Activated naive CD4-positive, alpha-beta T cell treated with anti-CD3 and anti-CD28 coated beads, Interleukin-2, amount 10 ng/mL, durations not matched to agents 7 days and 5 days (primary cell): Measurements from ENCODE around the gene ELAVL1.
A peak's percentile ranks its signal among the peaks of the same experiment; 100 is the strongest.
"Not testable (repeated sequence)": the region's sequence is repeated elsewhere in the genome, so short reads cannot be mapped to it uniquely, and the experiment has no call there.

Experiments used
- CTCF ChIA-PET: fragments of 350-600 bp; sonication (Branson Sonifier 250); formaldehyde crosslinking; loops from one replicate; lab custom pipeline; 2021; ENCODE audit warnings: antibody characterized with exemption; lab: Charles Lee
- DNase-seq: peaks from one replicate; pipeline ENCODE4 v3.0.0-alpha.2; 2020
- H3K27ac Mint-ChIP-seq: one replicate; pipeline ENCODE4 v1.8.0; 2021; ENCODE audit warnings: mild to moderate bottlenecking, moderate library complexity, mixed read lengths
- H3K27me3 Mint-ChIP-seq: one replicate; pipeline ENCODE4 v1.8.0; 2021; ENCODE audit warnings: mild to moderate bottlenecking, mixed read lengths
- H3K36me3 Mint-ChIP-seq: one replicate; pipeline ENCODE4 v1.8.0; 2021; ENCODE audit warnings: mixed read lengths
- H3K4me1 Mint-ChIP-seq: one replicate; pipeline ENCODE4 v1.8.0; 2021; ENCODE audit warnings: mixed read lengths
- H3K4me3 Mint-ChIP-seq: one replicate; pipeline ENCODE4 v1.8.0; 2021; ENCODE audit warnings: mild to moderate bottlenecking, moderate library complexity, mixed read lengths
- H3K9me3 Mint-ChIP-seq: one replicate; pipeline ENCODE4 v1.8.0; 2021; ENCODE audit warnings: mixed read lengths

The ELAVL1 gene

GRCh38 chr19:7962644-7963268 is 42.7 kb downstream of the ELAVL1 start:
- Mint-ChIP-seq H3K4me1 (no peaks in the 10 kb centered on the region), H3K27me3 (no peaks in the 10 kb centered on the region), H3K9me3 (no peaks in the 10 kb centered on the region), H3K27ac (no peak overlapping the region), H3K36me3 (peaks cover 19% of the 10 kb centered on the region), H3K4me3 (no peak overlapping the region)
- DNase-seq, result no peak
- CTCF ChIA-PET, result no interaction called here

- no peak for DNase-seq
- Mint-ChIP-seq H3K36me3 (peaks cover 15% of the 10 kb centered on the region), H3K4me3 (no peak overlapping the region), H3K4me1 (no peaks in the 10 kb centered on the region), H3K27me3 (no peaks in the 10 kb centered on the region), H3K9me3 (no peaks in the 10 kb centered on the region), H3K27ac (no peak overlapping the region)
- CTCF ChIA-PET, result no interaction called here
Observed at GRCh38 chr19:7961920-7962626, 43.4 kb downstream of the ELAVL1 start.

- H3K4me1 Mint-ChIP-seq, H3K27ac Mint-ChIP-seq, H3K27me3 Mint-ChIP-seq, CTCF ChIA-PET, DNase-seq, H3K4me3 Mint-ChIP-seq, H3K9me3 Mint-ChIP-seq: not testable (repeated sequence)
- H3K36me3 Mint-ChIP-seq, result peaks cover 15% of the 10 kb centered on the region
Observed at GRCh38 chr19:7961082-7961481, 44.4 kb downstream of the ELAVL1 start.

GRCh38 chr19:7959211-7959610 is 46.2 kb downstream of the ELAVL1 start:
- DNase-seq, result no peak
- no peak overlapping the region for H3K4me3 Mint-ChIP-seq
- CTCF ChIA-PET, result interaction anchor here (1.1 to 1.5 kb wide), 2 partner anchors 10 to 15 kb away, joined by 3 to 8 read pairs; partner anchors contain the start of gene TIMM44
- H3K27ac Mint-ChIP-seq, result no peak overlapping the region
- no peaks in the 10 kb centered on the region for H3K4me1 Mint-ChIP-seq
- H3K36me3 Mint-ChIP-seq, result peaks cover 11% of the 10 kb centered on the region
- H3K27me3 Mint-ChIP-seq, result no peaks in the 10 kb centered on the region
- H3K9me3 Mint-ChIP-seq, result no peaks in the 10 kb centered on the region

GRCh38 chr19:7955696-7956095 is 49.7 kb downstream of the ELAVL1 start:
- Mint-ChIP-seq H3K4me3 (no peak overlapping the region), H3K27me3 (no peaks in the 10 kb centered on the region), H3K9me3 (no peaks in the 10 kb centered on the region), H3K36me3 (peaks cover 3% of the 10 kb centered on the region), H3K27ac (no peak overlapping the region), H3K4me1 (peaks cover 2% of the 10 kb centered on the region)
- DNase-seq, result no peak
- CTCF ChIA-PET, result no interaction called here

GRCh38 chr19:7953576-7953975 is 51.9 kb downstream of the ELAVL1 start:
- CTCF ChIA-PET, result interaction anchor here (1.0 kb wide), 1 partner anchor 9 kb away, joined by 3 read pairs; no protein-coding TSS in a partner anchor

GRCh38 chr19:7953060-7953459 is 52.4 kb downstream of the ELAVL1 start:
- peaks cover 2% of the 10 kb centered on the region for H3K4me1 Mint-ChIP-seq
- H3K27ac Mint-ChIP-seq, result no peak overlapping the region
- H3K36me3 Mint-ChIP-seq, result peaks cover 3% of the 10 kb centered on the region
- DNase-seq, result no peak
- H3K4me3 Mint-ChIP-seq, result no peak overlapping the region
- no peaks in the 10 kb centered on the region for H3K9me3 Mint-ChIP-seq
- H3K27me3 Mint-ChIP-seq, result no peaks in the 10 kb centered on the region
- CTCF ChIA-PET, result interaction anchor here (1.0 kb wide), 1 partner anchor 9 kb away, joined by 3 read pairs; no protein-coding TSS in a partner anchor

More at GRCh38 chr19:7953576-7953975, 51.9 kb downstream of the ELAVL1 start:
- Mint-ChIP-seq H3K27ac (no peak overlapping the region), H3K4me3 (no peak overlapping the region), H3K27me3 (no peaks in the 10 kb centered on the region), H3K36me3 (peaks cover 3% of the 10 kb centered on the region), H3K9me3 (no peaks in the 10 kb centered on the region), H3K4me1 (peaks cover 2% of the 10 kb centered on the region)
- no peak for DNase-seq

GRCh38 chr19:7947939-7948338 is 57.5 kb downstream of the ELAVL1 start:
- Mint-ChIP-seq H3K4me3 (no peak overlapping the region), H3K27ac (no peak overlapping the region), H3K36me3 (no peaks in the 10 kb centered on the region), H3K27me3 (no peaks in the 10 kb centered on the region), H3K9me3 (no peaks in the 10 kb centered on the region), H3K4me1 (peaks cover 15% of the 10 kb centered on the region)
- no peak for DNase-seq
- CTCF ChIA-PET, result interaction anchor here (0.8 kb wide), 1 partner anchor 22 kb away, joined by 4 read pairs; no protein-coding TSS in a partner anchor

GRCh38 chr19:7944177-7944761 is 61.2 kb downstream of the ELAVL1 start:
- H3K27me3 Mint-ChIP-seq, result no peaks in the 10 kb centered on the region
- DNase-seq, result peak; percentile 90
- peaks cover 34% of the 10 kb centered on the region for H3K4me1 Mint-ChIP-seq
- peaks cover 8% of the 10 kb centered on the region for H3K36me3 Mint-ChIP-seq
- peak overlapping the region; percentile 94 for H3K27ac Mint-ChIP-seq
- H3K9me3 Mint-ChIP-seq, result no peaks in the 10 kb centered on the region
- H3K4me3 Mint-ChIP-seq, result peak overlapping the region; percentile 82
- CTCF ChIA-PET, result interaction anchor here (0.5 to 2.3 kb wide), 27 partner anchors 9 to 753 kb away, joined by 3 to 14 read pairs (median 4); partner anchors contain the start of genes MAP2K7 and SNAPC2

- Mint-ChIP-seq H3K27ac (peak within 1 kb of the TSS; percentile 94), H3K27me3 (no peaks in the 10 kb centered on the region), H3K9me3 (no peaks in the 10 kb centered on the region), H3K4me3 (peak within 1 kb of the TSS; percentile 82), H3K36me3 (peaks cover 10% of the 10 kb centered on the region), H3K4me1 (peaks cover 37% of the 10 kb centered on the region)
- peak; percentile 99 for DNase-seq
- CTCF ChIA-PET, result interaction anchor here (0.5 to 2.5 kb wide), 23 partner anchors 8 to 752 kb away, joined by 3 to 14 read pairs (median 4); partner anchors contain the start of genes MAP2K7 and SNAPC2
Observed at GRCh38 chr19:7943444-7944176, 61.8 kb downstream of the ELAVL1 start, which contains the start of gene TIMM44. TIMM44 (minus strand) TSS chr19:7943666; CDS start chr19:7943651, 15 bp downstream.

GRCh38 chr19:7942981-7943443 is 62.4 kb downstream of the ELAVL1 start:
- Mint-ChIP-seq H3K36me3 (peaks cover 11% of the 10 kb centered on the region), H3K27ac (peak overlapping the region; percentile 94), H3K27me3 (no peaks in the 10 kb centered on the region), H3K4me3 (peak overlapping the region; percentile 82), H3K4me1 (peaks cover 37% of the 10 kb centered on the region), H3K9me3 (no peaks in the 10 kb centered on the region)
- DNase-seq, result no peak
- CTCF ChIA-PET, result interaction anchor here (0.8 to 2.5 kb wide), 11 partner anchors 8 to 172 kb away, joined by 3 to 14 read pairs (median 7); partner anchors contain the start of genes MAP2K7 and SNAPC2

GRCh38 chr19:7941895-7942596 is 63.4 kb downstream of the ELAVL1 start:
- DNase-seq, result no peak
- H3K4me3 Mint-ChIP-seq, result peak overlapping the region; percentile 82
- H3K36me3 Mint-ChIP-seq, result peaks cover 13% of the 10 kb centered on the region
- CTCF ChIA-PET, result interaction anchor here (2.5 kb wide), 1 partner anchor 12 kb away, joined by 14 read pairs; no protein-coding TSS in a partner anchor
- H3K9me3 Mint-ChIP-seq, result no peaks in the 10 kb centered on the region
- peaks cover 37% of the 10 kb centered on the region for H3K4me1 Mint-ChIP-seq
- H3K27me3 Mint-ChIP-seq, result no peaks in the 10 kb centered on the region
- H3K27ac Mint-ChIP-seq, result no peak overlapping the region

GRCh38 chr19:7940841-7941240 is 64.6 kb downstream of the ELAVL1 start:
- CTCF ChIA-PET, result no interaction called here
- no peaks in the 10 kb centered on the region for H3K9me3 Mint-ChIP-seq
- H3K4me1 Mint-ChIP-seq, result peaks cover 37% of the 10 kb centered on the region
- no peak overlapping the region for H3K4me3 Mint-ChIP-seq
- peaks cover 13% of the 10 kb centered on the region for H3K36me3 Mint-ChIP-seq
- no peaks in the 10 kb centered on the region for H3K27me3 Mint-ChIP-seq
- DNase-seq, result no peak
- H3K27ac Mint-ChIP-seq, result no peak overlapping the region
